H9 (cell line): Measurements from ENCODE around the gene TSPOAP1. TPM values are rescaled to one million over a fixed set of nuclear protein-coding genes. Genes with fewer than 3 reads are reported as not detected.

Source experiments
- DNase-seq: peaks from one replicate; pipeline ENCODE4 v3.0.0-alpha.2; 2017
- H2AFZ ChIP-seq: one replicate; pipeline ENCODE4 v1.6.1; 2013; ENCODE audit warnings: mild to moderate bottlenecking, low read length, control low read depth, moderate library complexity
- H2AK5ac ChIP-seq: 2 replicates; pipeline ENCODE4 v1.6.1; 2013; ENCODE audit warnings: low read length, control low read depth, mixed read lengths; ENCODE audit not compliant: insufficient read length
- H2BK120ac ChIP-seq: one replicate; pipeline ENCODE4 v1.6.1; 2013; ENCODE audit warnings: low read depth, mild to moderate bottlenecking, low read length, control low read depth, inconsistent platforms; ENCODE audit not compliant: poor library complexity, severe bottlenecking
- H2BK12ac ChIP-seq: 2 replicates; pipeline ENCODE4 v1.6.1; 2013; ENCODE audit warnings: low read length, control low read depth, mixed read lengths, low read depth; ENCODE audit not compliant: insufficient read length
- H2BK15ac ChIP-seq: 2 replicates; pipeline ENCODE4 v1.6.1; 2013; ENCODE audit warnings: low read depth, low read length, control low read depth
- H2BK20ac ChIP-seq: one replicate; pipeline ENCODE4 v1.6.1; 2013; ENCODE audit warnings: low read depth, mild to moderate bottlenecking, low read length, control low read depth, inconsistent platforms; ENCODE audit not compliant: poor library complexity, severe bottlenecking
- H2BK5ac ChIP-seq: 2 replicates; pipeline ENCODE4 v1.6.1; 2013; ENCODE audit warnings: low read length, control low read depth, mixed read lengths; ENCODE audit not compliant: insufficient read length
- H3K14ac ChIP-seq: 2 replicates; pipeline ENCODE4 v1.6.1; 2013; ENCODE audit warnings: low read length, control low read depth; ENCODE audit not compliant: insufficient read depth
- H3K18ac ChIP-seq: 2 replicates; pipeline ENCODE4 v1.6.1; 2013; ENCODE audit warnings: low read depth, mild to moderate bottlenecking, mixed read lengths, low read length, control low read depth; ENCODE audit not compliant: insufficient read length
- H3K23ac ChIP-seq: 2 replicates; pipeline ENCODE4 v1.6.1; 2013; ENCODE audit warnings: low read length, control low read depth, mixed read lengths, low read depth; ENCODE audit not compliant: insufficient read length
- H3K23me2 ChIP-seq: 2 replicates; pipeline ENCODE4 v1.6.1; 2013; ENCODE audit warnings: low read depth, mild to moderate bottlenecking, mixed read lengths, low read length, control low read depth; ENCODE audit not compliant: insufficient read length, poor library complexity, severe bottlenecking
- H3K27ac ChIP-seq: 2 replicates; pipeline ENCODE4 v1.5.1; 2013; ENCODE audit warnings: low read length, control low read depth, mixed read lengths, low read depth; ENCODE audit not compliant: insufficient read length
- H3K27me3 ChIP-seq: 2 replicates; pipeline ENCODE4 v1.6.1; 2013; ENCODE audit warnings: low read length, control low read depth, inconsistent platforms; ENCODE audit not compliant: insufficient read depth
- H3K4ac ChIP-seq: 2 replicates; pipeline ENCODE4 v1.6.1; 2013; ENCODE audit warnings: low read depth, mild to moderate bottlenecking, control low read depth, inconsistent platforms, low read length, moderate library complexity
- H3K4me1 ChIP-seq: 2 replicates; pipeline ENCODE4 v1.6.1; 2013; ENCODE audit warnings: low read length, control low read depth, inconsistent platforms; ENCODE audit not compliant: insufficient read depth
- H3K4me2 ChIP-seq: 2 replicates; pipeline ENCODE4 v1.6.1; 2013; ENCODE audit warnings: low read length, control low read depth, mixed read lengths; ENCODE audit not compliant: insufficient read length, insufficient read depth
- H3K56ac ChIP-seq: 2 replicates; pipeline ENCODE4 v1.6.1; 2013; ENCODE audit warnings: low read depth, mild to moderate bottlenecking, mixed read lengths, low read length, control low read depth; ENCODE audit not compliant: insufficient read length
- H3K79me1 ChIP-seq: 2 replicates; pipeline ENCODE4 v1.6.1; 2013; ENCODE audit warnings: low read depth, mild to moderate bottlenecking, moderate library complexity, low read length, control low read depth, inconsistent platforms; ENCODE audit not compliant: insufficient read depth, poor library complexity, severe bottlenecking
- H3K79me2 ChIP-seq: 2 replicates; pipeline ENCODE4 v1.6.1; 2013; ENCODE audit warnings: low read length, control low read depth, inconsistent platforms; ENCODE audit not compliant: insufficient read depth
- H3K9ac ChIP-seq: 2 replicates; pipeline ENCODE4 v1.6.1; 2013; ENCODE audit warnings: low read length, control low read depth, mixed read lengths; ENCODE audit not compliant: insufficient read length; ENCODE audit errors: extremely low read depth
- H3K9me3 ChIP-seq: one replicate; pipeline ENCODE4 v1.6.1; 2013; ENCODE audit warnings: low read depth, low read length, inconsistent platforms; ENCODE audit not compliant: control insufficient read depth
- H3T11ph ChIP-seq: one replicate; pipeline ENCODE4 v1.6.1; 2013; ENCODE audit warnings: mild to moderate bottlenecking, low read length, control low read depth, inconsistent platforms
- H4K20me1 ChIP-seq: one replicate; pipeline ENCODE4 v1.6.1; 2013; ENCODE audit not compliant: control insufficient read depth, insufficient read length, insufficient read depth
- H4K5ac ChIP-seq: 2 replicates; pipeline ENCODE4 v1.6.1; 2013; ENCODE audit warnings: low read depth, mild to moderate bottlenecking, mixed read lengths, low read length, control low read depth; ENCODE audit not compliant: insufficient read length
- H4K8ac ChIP-seq: replicated peaks from 2 replicates; pipeline ENCODE4 v1.6.1; 2013; ENCODE audit warnings: low read length, control low read depth, mixed read lengths, low read depth; ENCODE audit not compliant: insufficient read length
- H4K91ac ChIP-seq: 2 replicates; pipeline ENCODE4 v1.6.1; 2013; ENCODE audit warnings: low read depth, mild to moderate bottlenecking, moderate library complexity, mixed read lengths, low read length, control low read depth; ENCODE audit not compliant: insufficient read length
- H3K27ac Mint-ChIP-seq, 3 experiments: 2 replicates in 2 of 3; 3 replicates in 1 of 3; pipeline ENCODE4 v1.8.0; 2020 to 2021; ENCODE audit warnings: mixed read lengths in 3 of 3, mild to moderate bottlenecking in 1 of 3, moderate library complexity in 1 of 3
- H3K27me3 Mint-ChIP-seq: 2 replicates; pipeline ENCODE4 v1.8.0; 2021; ENCODE audit warnings: low read depth, mild to moderate bottlenecking, moderate library complexity, mixed read lengths
- H3K36me3 Mint-ChIP-seq, 3 experiments: 2 replicates in 2 of 3; 3 replicates in 1 of 3; pipeline ENCODE4 v1.8.0; 2020 to 2021; ENCODE audit warnings: low read depth in 3 of 3, mixed read lengths in 3 of 3; ENCODE audit not compliant: insufficient read depth in 1 of 3
- H3K4me1 Mint-ChIP-seq, 2 experiments: 2 replicates each; pipeline ENCODE4 v1.8.0; 2020; ENCODE audit warnings: mixed read lengths in 2 of 2
- H3K4me3 Mint-ChIP-seq, 2 experiments: 2 replicates in 1 of 2; 3 replicates in 1 of 2; pipeline ENCODE4 v1.8.0; 2020 to 2021; ENCODE audit warnings: mild to moderate bottlenecking in 2 of 2, mixed read lengths in 2 of 2, moderate library complexity in 1 of 2
- H3K9me3 Mint-ChIP-seq, 2 experiments: 2 replicates in 1 of 2; 3 replicates in 1 of 2; pipeline ENCODE4 v1.8.0; 2020; ENCODE audit warnings: mild to moderate bottlenecking in 2 of 2, mixed read lengths in 2 of 2, moderate library complexity in 1 of 2
- CTCF ChIP-seq: fragments of 200-600 bp; sonication (generic); conservative IDR thresholded peaks from 3 replicates; pipeline ENCODE4 v1.8.0; 2021; ENCODE audit warnings: antibody characterized with exemption, mild to moderate bottlenecking
- WGBS: extraction: QIAGEN DNeasy Blood & Tissue Kit; methylation state at CpG from one replicate; pipeline ENCODE4 v1.1.7; 2013; ENCODE audit warnings: missing lambda C conversion rate, low lambda C conversion rate, mixed read lengths; ENCODE audit not compliant: insufficient read length; ENCODE audit errors: extremely low coverage; 5-methylcytosine and 5-hydroxymethylcytosine counted together
- total RNA-seq: library from RNA; stranded (reverse); gene quantifications from 2 replicates; pipeline ENCODE4 v1.2.1, GENCODE V29; 2021

TSPOAP1 gene
- total RNA-seq, 1 experiment from 2014 or later, result 17.3 TPM

DNA sequence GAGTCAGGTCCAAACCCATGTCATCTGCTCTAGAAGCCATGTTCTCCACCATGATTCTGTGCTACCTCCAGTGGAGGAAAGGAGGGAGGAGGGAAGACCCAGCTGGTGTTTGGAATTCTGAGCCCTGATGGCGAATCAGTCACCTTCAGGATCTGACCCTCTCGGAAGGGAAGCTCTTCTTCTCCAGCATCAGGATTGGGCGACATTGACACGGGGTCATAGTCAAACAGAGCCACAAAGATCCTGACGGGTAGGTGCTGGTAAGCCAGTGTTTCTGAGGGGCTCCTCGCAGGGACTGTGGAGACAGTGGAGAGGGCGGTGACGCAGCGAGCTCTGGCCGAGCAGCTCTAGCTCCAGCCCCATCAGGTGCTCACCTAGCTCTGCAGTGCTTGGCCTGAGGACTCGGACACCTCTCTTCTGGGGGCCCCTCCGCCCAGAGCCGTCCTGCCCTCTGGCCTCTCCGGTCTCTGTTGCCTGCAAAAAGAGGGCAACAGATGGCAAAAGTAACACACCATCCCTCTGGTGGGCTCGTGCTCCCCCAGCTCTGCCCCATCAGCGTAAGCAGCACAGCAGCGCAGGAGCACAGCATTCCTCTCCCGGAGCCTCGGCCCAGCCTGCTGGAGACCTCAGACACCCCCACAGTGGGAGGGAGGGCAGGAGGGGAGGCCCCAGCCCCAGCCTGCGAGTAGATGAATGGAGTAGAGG is 21.0 kb downstream of the TSPOAP1 start:
- H3K18ac ChIP-seq, result no peak overlapping the region
- H3K27ac Mint-ChIP-seq, result no peak overlapping the region; a peak in 1 of 7 replicates
- no peak overlapping the region for H3K27ac ChIP-seq
- H2BK20ac ChIP-seq, result no peak overlapping the region
- no peak overlapping the region for H3K4me2 ChIP-seq
- H4K8ac ChIP-seq, result no peak overlapping the region
- no peaks in the 10 kb centered on the region for H3K79me2 ChIP-seq
- H3K36me3 Mint-ChIP-seq, result no peaks in the 10 kb centered on the region
- H3K9me3 ChIP-seq, result no peaks in the 10 kb centered on the region
- no peak overlapping the region for H2BK5ac ChIP-seq
- H2BK15ac ChIP-seq, result no peak overlapping the region
- TF ChIP-seq CTCF, result no peak
- no peak overlapping the region for H3K4ac ChIP-seq
- no peak overlapping the region for H3T11ph ChIP-seq
- no peak overlapping the region for H2BK12ac ChIP-seq
- no peak overlapping the region for H2AK5ac ChIP-seq
- no peak overlapping the region for H2AFZ ChIP-seq
- no peak overlapping the region for H4K5ac ChIP-seq
- H4K20me1 ChIP-seq, result no peaks in the 10 kb centered on the region
- peaks cover 5 to 30% of the 10 kb centered on the region in 2 experiments for H3K4me1 Mint-ChIP-seq
- no peaks in the 10 kb centered on the region for H3K9me3 Mint-ChIP-seq
- no peak overlapping the region for H3K4me3 Mint-ChIP-seq
- H3K27me3 ChIP-seq, result no peaks in the 10 kb centered on the region
- H3K9ac ChIP-seq, result no peak overlapping the region
- H3K56ac ChIP-seq, result no peak overlapping the region
- no peaks in the 10 kb centered on the region for H3K23me2 ChIP-seq
- no peak overlapping the region for H2BK120ac ChIP-seq
- no peak overlapping the region; the same call in 1 of the 2 replicates for H3K14ac ChIP-seq
- peak; percentile 40 for DNase-seq
- no peaks in the 10 kb centered on the region for H3K79me1 ChIP-seq
- H3K4me1 ChIP-seq, result no peaks in the 10 kb centered on the region
- H3K27me3 Mint-ChIP-seq, result peaks cover 2% of the 10 kb centered on the region; the same call in 1 of the 2 replicates
- no peak overlapping the region for H4K91ac ChIP-seq
- WGBS, result no CpG with 5 or more reads among the region's 20 CpGs
- H3K23ac ChIP-seq, result no peak overlapping the region
